Stimulated activated CD8-positive, alpha-beta memory T cell treated with anti-CD3 and anti-CD28 coated beads, Interleukin-15, amount 100 ng/mL, for 1 hour (primary cell): Measurements from ENCODE around the gene PDS5B.
"Not testable (repeated sequence)": the region's sequence is repeated elsewhere in the genome, so short reads cannot be mapped to it uniquely, and the experiment has no call there.

Source experiments
- DNase-seq: peaks from one replicate; pipeline ENCODE4 v3.0.0-alpha.2; 2020; ENCODE audit warnings: low read depth

The PDS5B gene

DNA sequence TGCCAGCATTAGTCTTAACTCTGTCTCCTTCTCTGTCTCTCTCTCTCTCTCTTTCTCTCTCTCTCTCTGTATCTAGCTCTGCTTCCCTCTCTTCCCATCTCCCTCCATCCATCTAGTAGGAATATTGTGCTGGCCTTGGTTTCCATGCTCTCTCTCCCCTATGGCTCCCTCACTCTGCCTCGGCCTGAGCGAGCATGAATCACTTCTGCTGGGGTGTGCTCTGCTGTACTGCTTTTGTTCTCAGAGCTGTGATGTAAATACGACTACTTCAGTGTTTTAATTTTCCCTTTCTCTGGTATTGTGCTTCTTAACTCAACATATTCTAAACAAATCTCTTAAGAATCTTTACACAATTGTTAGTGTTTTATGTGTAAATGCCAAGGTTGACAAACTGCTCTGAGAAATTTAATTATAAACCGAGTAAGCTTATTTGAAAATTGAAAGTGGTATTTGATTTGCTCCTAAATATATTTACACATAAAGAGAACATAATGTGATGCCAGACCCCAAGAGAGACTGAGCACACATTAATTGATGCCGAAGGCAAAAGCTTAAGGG is 218.5 kb downstream of the PDS5B start:
- DNase-seq = no peak

DNA sequence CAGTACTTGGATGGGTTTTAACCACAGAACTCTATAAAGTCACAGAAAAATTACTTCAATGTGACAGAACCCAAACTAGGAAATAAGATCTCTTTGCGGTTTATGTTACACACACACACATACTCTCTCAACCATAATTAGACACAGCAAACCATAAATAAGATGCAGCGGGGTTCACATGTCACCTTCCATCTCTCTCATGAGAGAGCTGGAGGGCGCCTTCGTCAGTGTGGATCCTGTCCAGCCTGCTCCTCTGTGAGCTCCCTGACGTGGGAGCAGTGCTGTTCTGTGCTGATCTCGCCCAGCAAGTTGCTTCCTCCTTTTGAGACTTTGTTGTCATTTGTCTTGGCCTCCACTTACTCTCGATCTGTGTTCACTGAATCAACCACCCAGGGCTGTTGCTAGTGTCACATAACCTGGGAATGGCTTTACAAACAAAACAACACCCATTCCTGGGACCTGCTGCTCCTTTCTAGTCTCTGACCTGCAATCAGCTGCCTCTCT is 225.1 kb downstream of the PDS5B start:
- DNase-seq = no peak

GRCh38 chr13:32821149-32821688 is 235.0 kb downstream of the PDS5B start:
- DNase-seq = no peak

DNA sequence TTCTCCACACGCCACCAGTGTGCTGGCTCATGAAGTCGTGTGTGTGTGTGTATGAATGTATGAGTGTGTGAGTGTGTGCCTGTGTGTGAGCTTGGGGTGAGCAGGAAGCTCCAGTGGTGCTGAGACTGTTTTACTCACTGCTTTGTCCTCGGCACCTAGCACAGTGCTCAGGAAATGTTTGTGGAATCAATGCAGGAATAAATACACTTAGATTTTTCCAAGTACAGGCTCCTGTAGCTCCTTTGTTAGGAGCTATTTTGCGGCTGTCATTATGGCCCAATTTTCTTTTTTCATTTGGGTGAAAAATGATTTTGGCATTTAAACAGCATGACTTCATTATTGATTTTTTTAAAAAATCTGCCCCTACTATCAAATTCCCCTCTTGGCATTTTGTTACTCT is 236.5 kb downstream of the PDS5B start:
- DNase-seq = no peak

GRCh38 chr13:32823597-32823996 is 237.3 kb downstream of the PDS5B start:
- no peak for DNase-seq

DNA sequence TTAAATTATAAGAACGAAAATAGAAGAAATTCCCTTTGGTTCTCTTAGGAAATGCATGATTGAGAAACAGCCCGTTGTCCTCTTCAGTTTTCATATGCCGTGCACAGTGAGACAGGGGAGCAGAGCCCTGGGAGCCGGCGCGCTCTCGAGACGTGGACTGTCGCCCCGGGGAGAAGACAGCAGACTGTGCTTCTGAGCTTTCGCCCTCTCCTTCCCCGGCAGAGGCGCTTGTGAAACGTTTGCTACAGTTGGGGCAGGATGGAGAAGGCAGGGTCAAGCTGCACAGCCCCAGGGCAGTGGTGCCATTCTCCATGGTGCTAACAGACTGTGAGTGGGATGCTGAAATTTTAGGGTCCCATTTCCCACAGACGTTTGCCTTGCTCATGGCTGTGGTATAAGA is 237.8 kb downstream of the PDS5B start:
- no peak for DNase-seq

DNA sequence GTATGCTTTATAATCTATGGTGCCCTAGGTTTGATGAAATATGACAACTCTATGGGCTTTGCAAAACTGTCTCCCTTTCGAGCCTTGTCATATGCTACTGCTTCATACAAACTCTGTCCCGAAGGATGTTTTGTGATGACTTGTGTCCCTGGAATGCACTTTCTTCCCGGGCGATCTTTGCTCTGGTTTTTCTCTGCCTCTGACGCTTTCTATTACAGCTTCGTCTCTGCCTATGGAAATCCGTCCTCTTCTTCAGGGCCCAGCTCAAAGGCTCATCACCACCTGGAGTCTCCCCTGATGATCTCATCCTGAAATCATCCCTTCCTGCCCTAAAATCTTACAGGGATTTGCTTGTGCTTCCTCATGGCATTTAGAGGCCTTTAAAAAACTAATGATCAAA is 238.4 kb downstream of the PDS5B start:
- no peak for DNase-seq

DNA sequence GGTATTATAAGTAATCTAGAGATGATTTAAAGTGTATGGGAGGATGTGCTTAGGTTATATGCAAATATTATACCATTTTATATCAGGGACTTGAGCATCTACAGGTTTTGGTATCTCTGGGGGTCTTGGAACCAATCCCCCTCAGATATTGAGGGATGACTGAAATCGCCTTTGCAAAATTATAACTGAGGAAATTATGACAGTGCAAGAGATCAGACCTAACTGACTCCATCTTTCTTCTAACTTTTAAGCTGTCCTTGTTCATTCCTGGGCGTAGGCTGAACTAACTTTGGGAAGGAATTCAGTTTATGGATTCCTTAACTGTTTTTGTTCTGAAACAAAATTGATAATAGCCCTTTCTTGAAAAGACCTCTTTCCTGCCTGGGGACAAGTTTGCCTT is 239.2 kb downstream of the PDS5B start:
- no peak for DNase-seq

DNA sequence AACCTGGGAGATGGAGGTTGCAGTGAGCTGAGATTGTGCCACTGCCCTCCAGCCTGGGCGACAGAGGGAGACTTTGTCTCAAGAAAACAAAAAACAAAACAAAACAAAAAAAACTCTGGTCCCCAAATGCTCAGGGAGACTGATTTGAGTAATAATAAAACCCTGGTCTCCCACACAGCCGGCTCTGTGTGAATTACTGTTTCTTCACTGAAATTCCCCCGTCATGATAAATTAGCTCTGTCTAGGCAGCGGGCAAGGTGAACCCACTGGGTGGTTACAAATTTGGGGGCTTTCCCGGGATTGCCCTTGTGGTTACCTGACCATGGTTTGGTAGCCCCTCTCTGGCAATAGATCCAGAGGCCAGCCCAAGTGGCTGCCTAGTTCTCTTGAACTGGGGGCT is 240.1 kb downstream of the PDS5B start:
- DNase-seq = not testable (repeated sequence)
